Caco-2 (cell line): ENCODE measurements around the gene TMC2. TPM values are rescaled to one million over a fixed set of nuclear protein-coding genes. Genes with fewer than 3 reads are reported as not detected.
A peak's percentile ranks its signal among the peaks of the same experiment; 100 is the strongest.

Experiments used
- BruUV-seq: library from RNA; stranded (reverse); fragments of 400-500 nt; replicated peaks from 2 replicates; lab custom pipeline; 2021; lab: Mats Ljungman, UMichigan
- CTCF ChIA-PET: fragments of 300-600 bp; sonication (Branson Sonifier 250); formaldehyde crosslinking; loops from one replicate; lab custom pipeline; 2022; ENCODE audit warnings: antibody characterized with exemption; lab: Charles Lee
- POLR2A ChIA-PET: fragments of 300-600 bp; sonication (Branson Sonifier 250); formaldehyde crosslinking; loops from one replicate; lab custom pipeline; 2022; ENCODE audit warnings: antibody characterized with exemption; lab: Charles Lee
- DNase-seq, 2 experiments: peaks; one replicate each; pipeline versions ENCODE4 v3.0.0 to v3.0.0-alpha.2; 2020 to 2022
- H3K27me3 ChIP-seq: replicated peaks from 2 replicates; pipeline ENCODE4 v1.6.0; 2011; ENCODE audit warnings: low read length; ENCODE audit not compliant: control insufficient read depth, insufficient read depth
- H3K36me3 ChIP-seq: 2 replicates; pipeline ENCODE4 v1.5.1; 2011; ENCODE audit warnings: low read length; ENCODE audit not compliant: control insufficient read depth, insufficient read depth
- H3K4me1 ChIP-seq: fragments of 250-450 bp; sonication (Bioruptor Pico); 2 replicates; pipeline ENCODE4 v1.5.1; 2020; ENCODE audit warnings: mild to moderate bottlenecking
- H3K4me3 ChIP-seq: 2 replicates; pipeline ENCODE4 v1.5.1; 2011; ENCODE audit warnings: low read depth, mild to moderate bottlenecking, control low read depth, low read length
- H3K9me3 ChIP-seq: fragments of 250-450 bp; sonication (Bioruptor Pico); 2 replicates; pipeline ENCODE4 v1.5.1; 2020; ENCODE audit warnings: mild to moderate bottlenecking, moderate library complexity
- H3K27ac Mint-ChIP-seq: one replicate; pipeline ENCODE4 v1.8.0; 2022; ENCODE audit warnings: mixed read lengths; ENCODE audit not compliant: unreplicated experiment
- H3K27me3 Mint-ChIP-seq: one replicate; pipeline ENCODE4 v1.8.0; 2022; ENCODE audit warnings: mixed read lengths; ENCODE audit not compliant: insufficient read depth, unreplicated experiment
- H3K36me3 Mint-ChIP-seq: one replicate; pipeline ENCODE4 v1.8.0; 2022; ENCODE audit warnings: mild to moderate bottlenecking, mixed read lengths; ENCODE audit not compliant: insufficient read depth, unreplicated experiment
- H3K4me1 Mint-ChIP-seq: one replicate; pipeline ENCODE4 v1.8.0; 2022; ENCODE audit warnings: low read depth, mixed read lengths; ENCODE audit not compliant: unreplicated experiment
- H3K4me3 Mint-ChIP-seq: one replicate; pipeline ENCODE4 v1.8.0; 2022; ENCODE audit warnings: mild to moderate bottlenecking, moderate library complexity, mixed read lengths; ENCODE audit not compliant: unreplicated experiment
- H3K9me3 Mint-ChIP-seq: one replicate; pipeline ENCODE4 v1.8.0; 2022; ENCODE audit warnings: mixed read lengths; ENCODE audit not compliant: unreplicated experiment
- CTCF ChIP-seq, 2 experiments: fragments of 200-600 bp in 1 of 2; IDR thresholded peaks; 1 replicate in 1 of 2; 2 replicates in 1 of 2; pipeline versions ENCODE4 v1.5.1 to v1.8.0; 2011 to 2022; ENCODE audit warnings: antibody characterized with exemption in 1 of 2, control low read depth in 1 of 2, inconsistent platforms in 1 of 2, low read depth in 1 of 2, low read length in 1 of 2, mild to moderate bottlenecking in 1 of 2, moderate library complexity in 1 of 2; ENCODE audit not compliant: insufficient read depth in 1 of 2, severe bottlenecking in 1 of 2, unreplicated experiment in 1 of 2
- intact Hi-C: fragments of 100-400 bp; cut with micrococcal nuclease; formaldehyde crosslinking; loops from one replicate; pipeline ENCODE4 v1.10.0; 2022; ENCODE audit not compliant: unreplicated experiment
- total RNA-seq: library from RNA; stranded (reverse); gene quantifications from 2 replicates; pipeline ENCODE4 v1.2.3, GENCODE V29; 2022

Gene TMC2
- total RNA-seq, 1 experiment from 2014 or later: not detected

- H3K4me1 ChIP-seq: peaks cover 12% of the 10 kb centered on the region
- CTCF ChIA-PET: interaction anchor here (0.6 kb wide), 1 partner anchor 136 kb away, joined by 4 read pairs; no protein-coding TSS in a partner anchor
- DNase-seq: no peak
- peak overlapping the region; percentile 90 for H3K4me3 Mint-ChIP-seq
- H3K9me3 Mint-ChIP-seq: no peaks in the 10 kb centered on the region
- H3K4me1 Mint-ChIP-seq: peaks cover 7% of the 10 kb centered on the region
- peaks cover 23% of the 10 kb centered on the region for H3K36me3 ChIP-seq
- no peaks in the 10 kb centered on the region for H3K9me3 ChIP-seq
- peaks cover 84% of the 10 kb centered on the region for H3K36me3 Mint-ChIP-seq
- POLR2A ChIA-PET: interaction anchor here (1.0 kb wide), 1 partner anchor 9 kb away, joined by 3 read pairs; the partner anchor contains the start of gene IDH3B
- no TSS peak for BruUV-seq
- no peak overlapping the region for H3K4me3 ChIP-seq
- no peak for TF ChIP-seq CTCF (IDR thresholded peaks at IDR 0.05; ENCODE audit: insufficient read depth in 1 of 2, low read depth in 1 of 2, low read length in 1 of 2, severe bottlenecking in 1 of 2, unreplicated experiment in 1 of 2)
- H3K27me3 ChIP-seq: no peaks in the 10 kb centered on the region
- intact Hi-C loops: loop anchor here (5.0 kb wide), 1 partner anchor 148 kb away; the partner anchor contains the start of gene ZNF343
- H3K27ac Mint-ChIP-seq: peak overlapping the region; percentile 58
- H3K27me3 Mint-ChIP-seq: no peaks in the 10 kb centered on the region
Observed at GRCh38 chr20:2654831-2655230, 118.5 kb downstream of the TMC2 start.

- Histone ChIP-seq H3K36me3 (peaks cover 23% of the 10 kb centered on the region), H3K4me3 (no peak overlapping the region), H3K4me1 (peaks cover 12% of the 10 kb centered on the region), H3K27me3 (no peaks in the 10 kb centered on the region), H3K9me3 (no peaks in the 10 kb centered on the region)
- POLR2A ChIA-PET: no interaction called here
- no TSS peak for BruUV-seq
- H3K27me3 Mint-ChIP-seq: no peaks in the 10 kb centered on the region
- H3K36me3 Mint-ChIP-seq: peaks cover 91% of the 10 kb centered on the region
- DNase-seq: no peak
- H3K9me3 Mint-ChIP-seq: no peaks in the 10 kb centered on the region
- H3K27ac Mint-ChIP-seq: no peak overlapping the region
- peak overlapping the region; percentile 90 for H3K4me3 Mint-ChIP-seq
- intact Hi-C loops: no loop called here
- H3K4me1 Mint-ChIP-seq: peaks cover 7% of the 10 kb centered on the region
- TF ChIP-seq CTCF (IDR thresholded peaks at IDR 0.05; ENCODE audit: insufficient read depth in 1 of 2, low read depth in 1 of 2, low read length in 1 of 2, severe bottlenecking in 1 of 2, unreplicated experiment in 1 of 2): no peak
- CTCF ChIA-PET: interaction anchor here (0.6 kb wide), 1 partner anchor 135 kb away, joined by 4 read pairs; no protein-coding TSS in a partner anchor
Observed at GRCh38 chr20:2655331-2656116, 119.2 kb downstream of the TMC2 start.

- Histone ChIP-seq H3K36me3 (peaks cover 25% of the 10 kb centered on the region), H3K4me1 (peaks cover 8% of the 10 kb centered on the region), H3K27me3 (no peaks in the 10 kb centered on the region), H3K9me3 (no peaks in the 10 kb centered on the region), H3K4me3 (no peak overlapping the region)
- intact Hi-C loops: no loop called here
- no peak for DNase-seq
- CTCF ChIA-PET: no interaction called here
- POLR2A ChIA-PET: no interaction called here
- BruUV-seq: no TSS peak
- Mint-ChIP-seq H3K27ac (no peak overlapping the region), H3K9me3 (no peaks in the 10 kb centered on the region), H3K27me3 (no peaks in the 10 kb centered on the region), H3K36me3 (peaks cover 97% of the 10 kb centered on the region), H3K4me3 (no peak overlapping the region), H3K4me1 (peaks cover 7% of the 10 kb centered on the region)
- TF ChIP-seq CTCF (IDR thresholded peaks at IDR 0.05; ENCODE audit: insufficient read depth in 1 of 2, low read depth in 1 of 2, low read length in 1 of 2, severe bottlenecking in 1 of 2, unreplicated experiment in 1 of 2): no peak
Observed at GRCh38 chr20:2656471-2657117, 120.2 kb downstream of the TMC2 start.
